Measurements from ENCODE around the gene RAI1.

RAI1 gene

GRCh38 chr17:17665255-17665654, 16.0 kb upstream of the RAI1 start:
- Histone ChIP-seq H2AFZ (ENCODE audit: low read length) (no peak overlapping the region), H4K8ac (ENCODE audit: low read depth, low read length) (no peak overlapping the region), H3K4me2 (ENCODE audit: insufficient read depth, low read length, poor library complexity, severe bottlenecking) (no peak overlapping the region), H4K91ac (ENCODE audit: low read depth, low read length, poor library complexity) (no peak overlapping the region), H3K14ac (ENCODE audit: low read length) (no peak overlapping the region), H3K23ac (ENCODE audit: low read depth, low read length, poor library complexity) (no peak overlapping the region), H3K27ac (replicated peaks; ENCODE audit: low read length) (no peak overlapping the region), H2BK15ac (ENCODE audit: low read length) (no peak overlapping the region), H2BK5ac (ENCODE audit: low read length) (no peak overlapping the region), H3K79me1 (ENCODE audit: low read depth, low read length) (peaks cover 4% of the 10 kb centered on the region), H2BK12ac (ENCODE audit: low read length) (no peak overlapping the region), H3K9me3 (replicated peaks in 1 of 2; ENCODE audit: control insufficient read depth in 2 of 2, insufficient read depth in 1 of 2, low read depth in 1 of 2, low read length in 2 of 2) (no peaks in the 10 kb centered on the region), H3K36me3 (replicated peaks in 1 of 2; ENCODE audit: control insufficient read depth in 2 of 2, insufficient read depth in 2 of 2, low read length in 2 of 2) (no peaks in the 10 kb centered on the region), H2BK120ac (ENCODE audit: low read depth, low read length) (no peak overlapping the region), H3K4me3 (ENCODE audit: low read length in 2 of 2) (no peak overlapping the region), H3K4me1 (ENCODE audit: control insufficient read depth in 2 of 2, insufficient read depth in 1 of 2, low read depth in 1 of 2, low read length in 2 of 2) (peaks cover 18 to 21% of the 10 kb centered on the region in 2 donors), H3K18ac (ENCODE audit: low read length) (no peak overlapping the region), H3K27me3 (ENCODE audit: control insufficient read depth in 3 of 3, insufficient read depth in 3 of 3, low read depth in 1 of 3, low read length in 3 of 3) (peaks cover 0 to 6% (median 0%) of the 10 kb centered on the region in 3 experiments), H2AK5ac (ENCODE audit: low read depth, low read length) (no peak overlapping the region), H3K4ac (ENCODE audit: low read length) (no peak overlapping the region), H3K9ac (ENCODE audit: low read depth, low read length, poor library complexity) (no peak overlapping the region)
- no peak for DNase-seq (ENCODE audit: low spot score)
- WGBS, 2 donors (ENCODE audit: extremely low coverage in 2 of 2, insufficient read length in 2 of 2, insufficient replicate concordance in 1 of 2): no CpG with 5 or more reads among the region's 6 CpGs

- Histone ChIP-seq H3K27ac (replicated peaks; ENCODE audit: low read length) (no peak overlapping the region), H3K27me3 (ENCODE audit: control insufficient read depth in 3 of 3, insufficient read depth in 3 of 3, low read depth in 1 of 3, low read length in 3 of 3) (peaks cover 0 to 6% (median 0%) of the 10 kb centered on the region in 3 experiments), H2AFZ (ENCODE audit: low read length) (no peak overlapping the region), H2BK15ac (ENCODE audit: low read length) (no peak overlapping the region), H3K9me3 (replicated peaks in 1 of 2; ENCODE audit: control insufficient read depth in 2 of 2, insufficient read depth in 1 of 2, low read depth in 1 of 2, low read length in 2 of 2) (no peaks in the 10 kb centered on the region), H3K9ac (ENCODE audit: low read depth, low read length, poor library complexity) (no peak overlapping the region), H3K79me1 (ENCODE audit: low read depth, low read length) (peaks cover 4% of the 10 kb centered on the region), H4K8ac (ENCODE audit: low read depth, low read length) (no peak overlapping the region), H2BK5ac (ENCODE audit: low read length) (no peak overlapping the region), H3K18ac (ENCODE audit: low read length) (peak overlapping the region; percentile 11), H2BK12ac (ENCODE audit: low read length) (no peak overlapping the region), H3K4ac (ENCODE audit: low read length) (no peak overlapping the region), H3K23ac (ENCODE audit: low read depth, low read length, poor library complexity) (no peak overlapping the region), H2AK5ac (ENCODE audit: low read depth, low read length) (no peak overlapping the region), H3K4me3 (ENCODE audit: low read length in 2 of 2) (no peak overlapping the region), H3K36me3 (replicated peaks in 1 of 2; ENCODE audit: control insufficient read depth in 2 of 2, insufficient read depth in 2 of 2, low read length in 2 of 2) (no peaks in the 10 kb centered on the region), H2BK120ac (ENCODE audit: low read depth, low read length) (no peak overlapping the region), H4K91ac (ENCODE audit: low read depth, low read length, poor library complexity) (no peak overlapping the region), H3K14ac (ENCODE audit: low read length) (no peak overlapping the region), H3K4me1 (ENCODE audit: control insufficient read depth in 2 of 2, insufficient read depth in 1 of 2, low read depth in 1 of 2, low read length in 2 of 2) (peaks cover 18 to 30% of the 10 kb centered on the region in 2 donors), H3K4me2 (ENCODE audit: insufficient read depth, low read length, poor library complexity, severe bottlenecking) (no peak overlapping the region)
- WGBS, 2 donors (ENCODE audit: extremely low coverage in 2 of 2, insufficient read length in 2 of 2, insufficient replicate concordance in 1 of 2): no CpG with 5 or more reads among the region's 13 CpGs
- DNase-seq (ENCODE audit: low spot score): no peak
These were observed 15.0 kb upstream of the RAI1 start for GRCh38 chr17:17666111-17666714.

GRCh38 chr17:17667231-17667630, 14.0 kb upstream of the RAI1 start:
- Histone ChIP-seq H3K4me1 (ENCODE audit: control insufficient read depth in 2 of 2, insufficient read depth in 1 of 2, low read depth in 1 of 2, low read length in 2 of 2) (peaks cover 18 to 32% of the 10 kb centered on the region in 2 donors), H3K27me3 (ENCODE audit: control insufficient read depth in 3 of 3, insufficient read depth in 3 of 3, low read depth in 1 of 3, low read length in 3 of 3) (peaks cover 0 to 6% (median 0%) of the 10 kb centered on the region in 3 experiments), H3K23ac (ENCODE audit: low read depth, low read length, poor library complexity) (no peak overlapping the region), H3K14ac (ENCODE audit: low read length) (no peak overlapping the region), H3K9ac (ENCODE audit: low read depth, low read length, poor library complexity) (no peak overlapping the region), H2AK5ac (ENCODE audit: low read depth, low read length) (peak overlapping the region; percentile 73), H3K4me3 (ENCODE audit: low read length in 2 of 2) (peak overlapping the region in 1 of 2 donors; percentile 24), H3K36me3 (replicated peaks in 1 of 2; ENCODE audit: control insufficient read depth in 2 of 2, insufficient read depth in 2 of 2, low read length in 2 of 2) (no peaks in the 10 kb centered on the region), H3K27ac (replicated peaks; ENCODE audit: low read length) (no peak overlapping the region), H2AFZ (ENCODE audit: low read length) (no peak overlapping the region), H4K8ac (ENCODE audit: low read depth, low read length) (no peak overlapping the region), H4K91ac (ENCODE audit: low read depth, low read length, poor library complexity) (no peak overlapping the region), H2BK120ac (ENCODE audit: low read depth, low read length) (no peak overlapping the region), H3K4me2 (ENCODE audit: insufficient read depth, low read length, poor library complexity, severe bottlenecking) (no peak overlapping the region), H3K4ac (ENCODE audit: low read length) (no peak overlapping the region), H3K18ac (ENCODE audit: low read length) (peak overlapping the region; percentile 28), H2BK15ac (ENCODE audit: low read length) (peak overlapping the region; percentile 59), H2BK12ac (ENCODE audit: low read length) (no peak overlapping the region), H3K79me1 (ENCODE audit: low read depth, low read length) (peaks cover 4% of the 10 kb centered on the region), H2BK5ac (ENCODE audit: low read length) (no peak overlapping the region), H3K9me3 (replicated peaks in 1 of 2; ENCODE audit: control insufficient read depth in 2 of 2, insufficient read depth in 1 of 2, low read depth in 1 of 2, low read length in 2 of 2) (no peaks in the 10 kb centered on the region)
- DNase-seq (ENCODE audit: low spot score): no peak
- WGBS, 2 donors (ENCODE audit: extremely low coverage in 2 of 2, insufficient read length in 2 of 2, insufficient replicate concordance in 1 of 2): no CpG with 5 or more reads among the region's 2 CpGs

- H4K8ac ChIP-seq (ENCODE audit: low read depth, low read length): no peak overlapping the region
- H3K23ac ChIP-seq (ENCODE audit: low read depth, low read length, poor library complexity): no peak overlapping the region
- no peaks in the 10 kb centered on the region for H3K36me3 ChIP-seq (replicated peaks in 1 of 2; ENCODE audit: control insufficient read depth in 2 of 2, insufficient read depth in 2 of 2, low read length in 2 of 2)
- no peak overlapping the region for H3K4me2 ChIP-seq (ENCODE audit: insufficient read depth, low read length, poor library complexity, severe bottlenecking)
- peaks cover 17 to 33% of the 10 kb centered on the region in 2 donors for H3K4me1 ChIP-seq (ENCODE audit: control insufficient read depth in 2 of 2, insufficient read depth in 1 of 2, low read depth in 1 of 2, low read length in 2 of 2)
- peak overlapping the region; percentile 74 for H2AK5ac ChIP-seq (ENCODE audit: low read depth, low read length)
- no peak overlapping the region for H3K27ac ChIP-seq (replicated peaks; ENCODE audit: low read length)
- H2BK5ac ChIP-seq (ENCODE audit: low read length): no peak overlapping the region
- no peaks in the 10 kb centered on the region for H3K9me3 ChIP-seq (replicated peaks in 1 of 2; ENCODE audit: control insufficient read depth in 2 of 2, insufficient read depth in 1 of 2, low read depth in 1 of 2, low read length in 2 of 2)
- H3K18ac ChIP-seq (ENCODE audit: low read length): peak overlapping the region; percentile 60
- peak overlapping the region; percentile 25 for H2BK120ac ChIP-seq (ENCODE audit: low read depth, low read length)
- H3K79me1 ChIP-seq (ENCODE audit: low read depth, low read length): peaks cover 4% of the 10 kb centered on the region
- no peak for DNase-seq (ENCODE audit: low spot score)
- peak overlapping the region; percentile 22 for H4K91ac ChIP-seq (ENCODE audit: low read depth, low read length, poor library complexity)
- H3K27me3 ChIP-seq (ENCODE audit: control insufficient read depth in 3 of 3, insufficient read depth in 3 of 3, low read depth in 1 of 3, low read length in 3 of 3): peaks cover 0 to 6% (median 0%) of the 10 kb centered on the region in 3 experiments
- WGBS, 2 donors (ENCODE audit: extremely low coverage in 2 of 2, insufficient read length in 2 of 2, insufficient replicate concordance in 1 of 2): no CpG with 5 or more reads among the region's 4 CpGs
- H3K4ac ChIP-seq (ENCODE audit: low read length): no peak overlapping the region
- H2BK15ac ChIP-seq (ENCODE audit: low read length): peak overlapping the region; percentile 30
- no peak overlapping the region for H2AFZ ChIP-seq (ENCODE audit: low read length)
- no peak overlapping the region for H3K4me3 ChIP-seq (ENCODE audit: low read length in 2 of 2)
- H2BK12ac ChIP-seq (ENCODE audit: low read length): peak overlapping the region; percentile 66
- peak overlapping the region; percentile 5 for H3K14ac ChIP-seq (ENCODE audit: low read length)
- no peak overlapping the region for H3K9ac ChIP-seq (ENCODE audit: low read depth, low read length, poor library complexity)
These were observed 13.3 kb upstream of the RAI1 start for GRCh38 chr17:17667947-17668346.

Measured in neuronal stem cell (in vitro differentiated cells).